RPMI8226 (cell line): ENCODE results near the gene TMEM225B.
A peak's percentile ranks its signal among the peaks of the same experiment; 100 is the strongest.
"Not testable (repeated sequence)": the region's sequence is repeated elsewhere in the genome, so short reads cannot be mapped to it uniquely, and the experiment has no call there.

Experiments
- DNase-seq: peaks from one replicate; pipeline ENCODE4 v3.0.0-alpha.2; 2015

Gene TMEM225B

GRCh38 chr7:99579956-99580777 lies 17.9 kb upstream of the TMEM225B start:
- no peak for DNase-seq

GRCh38 chr7:99580778-99581332 lies 17.2 kb upstream of the TMEM225B start:
- DNase-seq, result not testable (repeated sequence)

GRCh38 chr7:99588868-99589267 lies 9.2 kb upstream of the TMEM225B start:
- DNase-seq, result no peak

DNA sequence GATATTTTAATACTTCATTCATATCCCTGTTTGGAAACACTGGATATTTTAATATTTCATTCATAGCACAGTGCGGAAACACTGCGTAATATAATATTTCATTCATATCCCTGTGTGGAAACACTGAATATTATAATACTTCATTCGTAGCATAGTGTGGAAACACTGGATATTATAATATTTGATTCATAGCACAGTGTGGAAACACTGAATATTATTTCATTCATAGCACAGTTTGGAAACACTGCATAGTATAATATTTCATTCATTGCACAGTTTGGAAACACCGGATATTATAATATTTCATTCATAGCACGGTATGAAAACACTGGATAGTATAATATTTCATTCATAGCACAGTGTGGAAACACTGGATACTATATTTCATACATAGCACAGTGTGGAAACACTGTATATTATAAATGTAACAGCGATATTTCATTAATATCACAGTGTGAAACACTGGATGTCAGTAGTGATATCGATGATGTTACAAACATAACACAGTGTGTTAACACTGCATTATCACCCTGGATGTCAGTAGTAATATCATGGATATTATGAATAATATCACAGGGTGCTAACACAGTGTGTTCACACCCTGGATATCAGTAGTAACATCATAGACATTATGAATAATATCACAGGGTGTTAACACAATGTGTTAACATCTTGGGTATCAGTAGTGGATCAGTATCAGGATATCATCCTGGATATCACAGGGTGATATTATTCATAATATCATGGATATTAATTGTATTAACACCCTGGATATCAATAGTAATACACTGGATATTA lies 2.9 kb upstream of the TMEM225B start:
- DNase-seq, result no peak

DNA sequence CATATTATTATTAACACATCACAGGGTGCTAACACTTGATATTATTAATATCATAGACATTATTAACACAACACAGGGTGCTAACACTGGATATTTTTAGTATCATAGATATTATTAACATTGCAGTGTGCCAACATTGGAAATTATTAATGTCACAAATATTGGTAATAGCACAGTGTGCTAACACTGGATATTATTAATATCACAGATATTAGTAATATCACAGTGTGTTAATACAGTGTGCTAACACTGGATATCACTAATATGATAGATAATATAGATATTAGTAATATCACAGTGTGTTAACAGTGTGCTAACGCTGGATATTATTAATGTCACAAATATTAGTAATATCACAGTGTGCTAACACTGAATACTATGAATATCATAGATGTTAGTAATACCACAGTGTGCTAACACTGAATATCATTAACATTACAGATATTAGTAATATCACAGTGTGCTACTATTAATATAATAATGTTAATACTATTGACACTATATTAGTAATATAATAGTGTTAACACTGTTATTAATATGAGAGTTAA lies 1.6 kb upstream of the TMEM225B start:
- no peak for DNase-seq

DNA sequence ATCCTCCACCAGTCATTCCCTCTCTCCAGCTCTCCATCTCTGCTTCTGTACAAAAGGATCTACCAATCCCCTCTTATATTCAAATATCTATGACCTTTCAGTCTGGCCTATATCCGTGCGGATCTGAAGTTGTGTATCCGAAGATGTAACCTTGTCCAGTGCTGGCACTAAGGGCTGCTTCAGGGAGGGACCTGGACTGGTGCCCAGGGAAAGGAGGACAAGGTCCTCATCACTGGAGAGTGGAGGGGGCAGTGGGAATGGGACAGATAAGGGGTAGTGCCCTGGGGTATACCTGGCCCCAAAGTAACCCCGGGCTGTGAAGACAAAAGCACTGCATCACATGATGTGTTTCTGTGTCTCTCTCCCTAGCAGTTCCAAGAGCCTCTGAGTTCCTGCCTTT lies 1.8 kb downstream of the TMEM225B start:
- no peak for DNase-seq

DNA sequence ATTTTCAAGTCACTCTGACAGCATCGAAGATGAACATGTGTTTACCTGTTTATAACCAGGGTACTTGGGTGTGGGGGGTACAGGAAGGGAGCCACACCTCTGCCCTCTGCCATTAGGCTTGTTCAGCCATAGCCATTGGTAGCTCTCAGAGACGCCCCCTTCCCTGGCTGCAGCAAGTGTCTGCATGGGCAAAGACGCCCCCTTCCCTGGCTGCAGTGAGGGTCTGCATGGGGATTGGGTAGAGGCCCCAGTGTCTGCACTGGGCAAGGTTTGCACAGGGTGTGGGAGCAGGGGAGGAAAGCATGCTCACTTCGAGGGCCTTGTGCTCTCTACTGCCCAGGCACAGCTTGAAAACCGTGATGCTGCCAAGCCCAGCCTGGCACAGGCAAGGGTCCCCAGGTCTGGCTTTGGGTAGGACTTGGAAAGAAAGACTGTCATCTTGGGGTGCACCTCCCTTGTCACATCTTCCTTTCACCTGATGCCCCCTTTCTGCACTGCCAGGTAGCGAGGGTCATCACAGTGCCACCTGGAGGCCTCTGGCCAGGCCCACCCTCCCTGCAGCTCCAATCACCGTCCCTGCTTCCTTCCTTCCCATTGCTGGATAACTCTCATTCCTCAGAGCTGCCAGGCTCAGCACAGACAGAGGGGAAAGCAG lies 3.7 kb downstream of the TMEM225B start:
- DNase-seq, result no peak

- DNase-seq, result no peak
Measured at GRCh38 chr7:99605527-99605926, 7.5 kb downstream of the TMEM225B start.

- no peak for DNase-seq
Measured at GRCh38 chr7:99606531-99606930, 8.5 kb downstream of the TMEM225B start.

DNA sequence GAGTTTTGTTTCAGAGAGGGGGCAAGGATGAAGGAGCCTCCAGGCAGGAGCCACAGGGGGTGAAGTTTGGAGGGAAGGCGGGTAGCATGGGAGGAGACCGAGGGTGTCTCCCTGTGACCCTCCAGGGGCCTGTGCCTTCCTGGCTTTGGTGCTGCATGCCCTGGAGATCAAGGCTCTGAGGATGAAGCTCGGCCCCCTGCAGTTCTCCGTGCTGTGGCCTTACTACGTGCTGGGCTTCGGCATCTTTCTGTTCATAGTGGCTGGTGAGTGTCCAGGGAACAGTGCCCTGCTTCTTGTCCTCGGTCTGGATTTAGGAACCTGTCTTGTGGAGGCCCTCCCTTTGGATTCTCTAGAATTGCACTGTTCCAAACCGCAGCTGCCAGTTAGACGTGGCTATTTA lies 9.5 kb downstream of the TMEM225B start:
- DNase-seq, result no peak

DNA sequence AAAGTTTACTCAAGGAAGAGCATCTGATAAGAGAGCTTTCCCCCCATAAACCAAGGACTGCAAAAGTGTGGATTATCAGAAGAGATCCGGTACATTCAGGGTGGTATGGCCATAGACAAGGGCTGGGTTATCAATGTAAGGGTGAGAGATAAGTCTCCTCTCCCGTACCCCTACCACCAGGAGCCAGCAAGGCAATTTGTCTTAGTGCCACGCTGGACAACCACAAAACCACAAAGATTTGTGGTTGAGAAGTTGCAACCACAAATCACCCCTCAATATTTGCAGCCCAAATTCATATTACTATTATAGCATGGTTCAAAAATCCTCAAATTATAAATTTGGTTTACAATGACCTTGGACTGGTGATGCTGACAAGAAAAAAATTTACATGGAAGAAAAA lies 16.4 kb downstream of the TMEM225B start:
- no peak for DNase-seq

DNA sequence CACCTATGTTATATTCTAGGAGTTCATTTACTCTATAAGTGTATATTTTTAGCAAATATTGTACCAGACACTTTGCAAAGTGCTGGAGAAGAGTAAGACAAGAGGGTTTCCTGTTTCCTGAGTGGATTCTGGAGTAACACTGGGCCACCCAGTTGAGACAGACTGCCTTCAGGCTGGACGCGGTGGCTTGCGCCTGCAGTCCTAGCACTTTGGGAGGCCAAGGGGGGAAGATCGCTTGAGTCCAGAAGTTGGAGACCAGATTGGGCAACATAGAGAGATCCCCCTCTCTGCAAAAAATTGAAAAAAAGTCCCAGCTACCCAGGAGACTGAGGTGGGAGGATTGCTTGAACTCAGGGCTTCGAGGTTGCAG lies 17.9 kb downstream of the TMEM225B start:
- no peak for DNase-seq

- peak; percentile 97 for DNase-seq
Measured at GRCh38 chr7:99616359-99617191, 18.5 kb downstream of the TMEM225B start, which contains the start of gene ZSCAN25. Gene ZSCAN25 (plus strand): TSS chr7:99616946. CDS start chr7:99619607, 2,661 bp downstream.

- DNase-seq, result no peak
Measured at GRCh38 chr7:99617192-99617781, 19.2 kb downstream of the TMEM225B start.

- DNase-seq, result no peak
Measured at GRCh38 chr7:99618726-99619125, 20.7 kb downstream of the TMEM225B start.

DNA sequence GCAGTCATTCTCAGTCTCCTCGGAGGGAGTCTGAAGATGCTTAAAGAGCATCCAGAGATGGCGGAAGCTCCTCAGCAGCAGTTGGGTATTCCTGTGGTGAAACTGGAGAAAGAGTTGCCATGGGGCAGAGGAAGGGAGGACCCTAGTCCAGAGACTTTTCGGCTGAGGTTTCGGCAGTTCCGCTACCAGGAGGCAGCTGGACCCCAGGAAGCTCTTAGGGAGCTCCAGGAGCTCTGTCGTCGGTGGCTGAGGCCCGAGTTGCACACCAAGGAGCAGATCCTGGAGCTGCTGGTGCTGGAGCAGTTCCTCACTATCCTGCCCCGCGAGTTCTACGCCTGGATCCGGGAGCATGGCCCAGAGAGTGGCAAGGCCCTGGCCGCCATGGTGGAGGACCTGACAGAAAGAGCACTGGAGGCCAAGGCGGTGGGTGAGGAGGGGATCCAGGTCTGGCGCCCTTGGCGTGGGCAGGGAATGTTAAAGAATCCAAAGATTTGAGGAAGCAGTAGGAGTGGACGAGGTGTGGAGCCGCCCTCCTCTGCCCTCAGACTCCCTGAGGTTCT lies 21.6 kb downstream of the TMEM225B start:
- no peak for DNase-seq

- no peak for DNase-seq
Measured at GRCh38 chr7:99621271-99621670, 23.2 kb downstream of the TMEM225B start.

DNA sequence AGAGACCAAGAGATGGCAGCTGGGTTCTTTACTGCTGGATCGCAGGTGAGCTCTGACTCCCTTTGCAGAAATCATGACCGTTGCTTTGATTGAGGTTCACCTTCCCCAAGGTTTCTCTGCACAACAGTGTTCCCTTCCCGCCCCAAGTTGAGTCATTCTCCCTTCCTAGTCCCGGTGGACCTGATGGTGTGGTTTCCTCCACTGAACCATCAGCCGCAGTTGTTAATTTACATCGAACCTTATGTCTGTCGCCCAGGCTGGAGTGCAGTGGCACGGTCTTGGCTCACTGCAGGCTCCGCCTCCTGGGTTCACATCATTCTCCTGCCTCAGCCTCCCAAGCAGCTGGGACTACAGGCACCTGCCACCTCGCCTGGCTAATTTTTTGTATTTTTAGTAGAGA lies 24.5 kb downstream of the TMEM225B start:
- DNase-seq, result no peak

- DNase-seq, result no peak
Measured at GRCh38 chr7:99623091-99623693, 25.1 kb downstream of the TMEM225B start.

DNA sequence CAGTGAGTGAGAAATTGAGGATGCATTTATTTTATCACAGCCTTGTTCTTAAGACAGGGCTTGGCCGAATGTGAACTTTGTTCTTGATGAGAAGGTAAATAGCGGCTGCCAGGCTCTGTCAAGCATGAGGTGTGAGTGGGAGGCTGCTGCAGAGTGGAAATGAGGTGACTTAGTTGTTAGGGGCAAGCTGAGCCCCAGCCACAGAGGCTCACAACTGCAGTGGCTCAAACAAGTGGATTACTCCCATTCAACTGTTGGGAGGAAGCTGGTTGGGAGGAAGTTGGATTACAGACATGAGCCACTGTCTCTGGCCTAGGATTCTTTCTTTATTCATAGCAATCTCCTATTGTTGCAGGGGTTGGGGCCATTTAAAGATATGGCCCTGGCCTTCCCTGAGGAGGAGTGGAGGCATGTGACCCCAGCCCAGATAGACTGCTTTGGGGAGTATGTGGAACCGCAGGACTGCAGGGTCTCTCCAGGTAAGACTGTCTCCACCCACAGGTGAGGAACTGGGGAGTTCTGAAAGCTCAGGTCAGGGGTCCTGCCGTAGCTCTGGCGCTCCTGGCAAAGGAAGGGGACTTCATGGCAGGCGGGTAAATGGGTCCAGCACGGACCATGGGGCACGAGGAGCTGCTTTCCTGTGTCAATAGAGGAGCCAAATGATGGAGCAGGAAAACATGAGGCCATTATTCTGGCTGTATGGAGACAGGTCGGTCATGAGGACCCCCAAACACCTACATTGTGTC lies 25.8 kb downstream of the TMEM225B start:
- no peak for DNase-seq
